ENCODE results near the gene DOCK3.

The DOCK3 gene

DNA sequence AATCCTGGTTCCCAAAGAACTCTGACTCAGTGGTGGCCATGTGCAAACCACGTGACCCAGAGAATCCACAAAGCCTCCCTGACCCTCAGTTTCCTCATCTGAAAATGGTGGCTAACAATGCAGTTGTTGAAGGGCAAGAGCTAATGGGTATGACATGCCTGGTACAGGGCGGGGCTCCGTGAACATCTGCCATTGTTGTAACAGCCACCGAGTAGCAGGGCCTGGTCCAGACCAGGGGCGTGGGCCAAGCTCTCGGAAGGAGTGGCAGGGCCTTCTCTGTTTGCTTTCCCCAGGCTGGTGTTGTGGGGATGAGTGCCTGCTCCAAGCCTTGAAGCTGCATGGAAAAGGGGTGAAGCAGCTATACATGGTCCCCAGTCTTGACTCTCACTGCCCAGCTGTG lies 44.3 kb upstream of the DOCK3 start:
- DNase-seq (ENCODE audit: low spot score) = no peak
- TF ChIP-seq, protein P1, sequence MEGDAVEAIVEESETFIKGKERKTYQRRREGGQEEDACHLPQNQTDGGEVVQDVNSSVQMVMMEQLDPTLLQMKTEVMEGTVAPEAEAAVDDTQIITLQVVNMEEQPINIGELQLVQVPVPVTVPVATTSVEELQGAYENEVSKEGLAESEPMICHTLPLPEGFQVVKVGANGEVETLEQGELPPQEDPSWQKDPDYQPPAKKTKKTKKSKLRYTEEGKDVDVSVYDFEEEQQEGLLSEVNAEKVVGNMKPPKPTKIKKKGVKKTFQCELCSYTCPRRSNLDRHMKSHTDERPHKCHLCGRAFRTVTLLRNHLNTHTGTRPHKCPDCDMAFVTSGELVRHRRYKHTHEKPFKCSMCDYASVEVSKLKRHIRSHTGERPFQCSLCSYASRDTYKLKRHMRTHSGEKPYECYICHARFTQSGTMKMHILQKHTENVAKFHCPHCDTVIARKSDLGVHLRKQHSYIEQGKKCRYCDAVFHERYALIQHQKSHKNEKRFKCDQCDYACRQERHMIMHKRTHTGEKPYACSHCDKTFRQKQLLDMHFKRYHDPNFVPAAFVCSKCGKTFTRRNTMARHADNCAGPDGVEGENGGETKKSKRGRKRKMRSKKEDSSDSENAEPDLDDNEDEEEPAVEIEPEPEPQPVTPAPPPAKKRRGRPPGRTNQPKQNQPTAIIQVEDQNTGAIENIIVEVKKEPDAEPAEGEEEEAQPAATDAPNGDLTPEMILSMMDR (IDR thresholded peaks at IDR 0.05; ENCODE audit: extremely low read depth, missing control alignments) = no peak

DNA sequence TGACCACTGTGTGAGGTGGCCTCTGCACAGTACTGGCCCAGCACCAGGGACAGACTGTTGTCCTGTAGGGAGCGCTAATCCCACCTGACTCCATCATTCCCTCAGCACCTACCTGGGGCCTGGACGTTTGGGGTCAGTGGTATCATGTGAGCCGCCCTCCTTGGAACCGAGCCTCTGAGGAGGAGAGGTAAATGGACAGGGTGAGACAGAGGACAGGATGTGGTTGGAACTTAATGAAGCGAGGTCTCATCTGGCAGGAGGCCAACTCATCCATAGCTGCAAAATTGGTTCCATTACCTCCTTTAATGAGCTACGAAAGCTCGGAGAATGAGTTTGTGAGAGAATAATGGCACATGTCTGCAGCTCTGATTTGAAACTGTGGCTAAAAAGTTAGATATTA lies 43.9 kb upstream of the DOCK3 start:
- TF ChIP-seq, protein P1 (IDR thresholded peaks at IDR 0.05; ENCODE audit: extremely low read depth, missing control alignments) = no peak
- no peak for DNase-seq (ENCODE audit: low spot score)

DNA sequence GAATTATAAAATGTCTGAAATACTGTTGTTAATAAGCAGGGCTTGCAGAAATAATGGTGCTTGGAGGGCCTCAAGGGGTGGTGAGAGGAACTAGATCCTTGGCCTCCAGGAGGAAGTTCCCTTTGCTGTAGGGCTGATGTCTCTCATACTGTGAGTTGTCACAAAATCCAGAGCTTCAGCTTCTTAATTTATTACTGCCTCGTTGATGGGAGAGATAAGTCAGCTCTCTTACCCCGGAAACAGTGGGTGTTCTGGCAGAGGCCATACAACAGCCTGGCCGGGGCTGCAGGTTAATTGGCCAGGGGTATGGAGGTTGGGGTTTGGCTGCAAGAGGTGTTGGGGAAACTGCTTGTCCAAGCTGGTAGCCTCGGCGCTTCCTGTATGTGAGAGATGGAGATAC lies 42.3 kb upstream of the DOCK3 start:
- TF ChIP-seq, protein P1 (IDR thresholded peaks at IDR 0.05; ENCODE audit: extremely low read depth, missing control alignments) = no peak
- no peak for DNase-seq (ENCODE audit: low spot score)

DNA sequence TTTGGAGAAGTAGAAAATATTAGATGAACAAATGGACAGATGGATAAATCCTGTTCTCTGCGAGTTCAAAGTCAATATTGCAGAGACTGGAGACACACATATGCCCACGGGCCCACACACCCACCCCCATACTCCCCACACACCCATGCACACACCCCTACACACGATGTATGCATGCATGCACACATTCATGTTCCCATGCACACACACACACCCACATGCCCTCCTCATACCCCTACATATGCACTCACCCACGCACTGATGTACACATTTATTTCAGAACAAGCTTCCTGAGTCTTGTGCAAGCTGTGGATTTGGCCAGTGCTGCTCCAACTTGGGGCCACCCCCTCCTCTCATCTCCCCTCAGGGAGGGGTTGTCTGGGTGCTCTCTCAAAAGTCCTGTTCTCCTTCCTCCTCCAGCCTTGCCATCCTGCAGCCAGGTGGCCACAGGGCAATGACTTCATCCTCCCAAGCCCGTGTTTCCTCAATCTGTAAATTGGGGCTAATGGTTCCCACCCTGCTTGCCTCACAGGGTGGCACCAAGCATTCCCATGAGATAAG lies 41.4 kb upstream of the DOCK3 start:
- TF ChIP-seq, protein P1 (IDR thresholded peaks at IDR 0.05; ENCODE audit: extremely low read depth, missing control alignments) = no peak
- no peak for DNase-seq (ENCODE audit: low spot score)

DNA sequence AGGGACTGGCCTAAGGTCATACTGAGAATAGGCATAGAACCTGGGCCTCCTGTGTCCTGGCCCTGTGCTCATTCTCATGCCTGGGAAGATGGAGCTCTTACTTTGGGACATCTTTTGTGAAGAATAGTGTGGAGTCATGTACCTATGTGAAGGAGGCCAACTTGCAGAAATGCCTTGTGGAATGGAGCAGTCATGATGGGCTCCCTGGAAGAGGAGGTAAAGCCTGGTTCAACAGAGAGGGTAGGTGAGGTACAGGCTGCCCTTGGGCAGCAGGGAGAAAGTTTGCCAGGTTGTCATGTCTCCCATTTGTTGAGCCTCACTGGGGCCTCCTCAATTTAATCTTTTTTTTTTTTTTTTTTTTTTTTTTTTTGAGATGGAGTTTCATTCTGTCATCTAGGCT lies 39.7 kb upstream of the DOCK3 start:
- no peak for DNase-seq (ENCODE audit: low spot score)
- TF ChIP-seq, protein P1 (IDR thresholded peaks at IDR 0.05; ENCODE audit: extremely low read depth, missing control alignments) = no peak

DNA sequence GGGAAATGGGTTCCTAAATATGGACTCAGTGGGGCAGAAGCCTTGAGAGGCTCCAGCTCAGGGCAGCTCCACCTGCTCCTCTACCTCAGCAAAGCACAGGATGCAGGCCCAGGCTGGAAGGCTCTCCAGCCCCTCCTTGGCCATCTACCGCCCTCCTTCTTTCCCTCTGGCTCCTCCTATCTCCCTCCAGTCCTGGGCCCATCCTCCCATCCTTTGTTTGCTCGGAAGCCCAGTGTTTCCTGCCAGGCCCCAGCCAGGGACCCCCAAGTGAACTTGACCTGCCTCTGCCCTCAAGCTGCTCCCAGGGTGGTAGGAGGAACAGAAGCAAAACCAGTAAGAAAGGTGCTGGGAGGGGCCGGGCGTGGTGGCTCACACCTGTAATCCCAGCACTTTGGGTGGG lies 37.7 kb upstream of the DOCK3 start:
- TF ChIP-seq, protein P1 (IDR thresholded peaks at IDR 0.05; ENCODE audit: extremely low read depth, missing control alignments) = no peak

DNA sequence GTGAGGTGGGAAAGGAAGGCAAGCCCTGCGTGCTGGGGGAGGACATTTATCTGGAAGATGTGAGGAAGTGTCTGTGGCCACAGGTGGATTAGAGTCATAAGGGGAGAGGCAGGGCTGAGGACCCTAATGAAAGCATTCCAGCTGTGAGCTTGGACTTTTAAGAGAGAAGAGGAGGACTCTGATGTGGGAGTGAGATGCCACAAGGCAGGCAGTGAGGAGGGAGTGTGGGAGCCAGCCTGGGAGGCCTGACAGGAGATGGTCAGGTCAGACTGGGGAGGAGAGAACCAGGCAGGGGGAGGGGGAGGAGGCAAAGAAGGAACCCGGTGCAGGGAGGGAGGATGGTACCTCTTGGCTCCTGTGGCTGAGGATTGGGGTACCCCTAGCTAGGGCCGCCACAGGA lies 36.8 kb upstream of the DOCK3 start:
- TF ChIP-seq, protein P1 (IDR thresholded peaks at IDR 0.05; ENCODE audit: extremely low read depth, missing control alignments) = no peak
- DNase-seq (ENCODE audit: low spot score) = no peak

More for the DNA sequence above, 37.7 kb upstream of the DOCK3 start:
- DNase-seq (ENCODE audit: low spot score) = no peak

All from GM20000 (cell line).